ENCODE measurements around the gene GATAD1.
"Not testable (repeated sequence)": the region's sequence is repeated elsewhere in the genome, so short reads cannot be mapped to it uniquely, and the experiment has no call there.

GATAD1 gene, protein sequence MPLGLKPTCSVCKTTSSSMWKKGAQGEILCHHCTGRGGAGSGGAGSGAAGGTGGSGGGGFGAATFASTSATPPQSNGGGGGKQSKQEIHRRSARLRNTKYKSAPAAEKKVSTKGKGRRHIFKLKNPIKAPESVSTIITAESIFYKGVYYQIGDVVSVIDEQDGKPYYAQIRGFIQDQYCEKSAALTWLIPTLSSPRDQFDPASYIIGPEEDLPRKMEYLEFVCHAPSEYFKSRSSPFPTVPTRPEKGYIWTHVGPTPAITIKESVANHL

DNA sequence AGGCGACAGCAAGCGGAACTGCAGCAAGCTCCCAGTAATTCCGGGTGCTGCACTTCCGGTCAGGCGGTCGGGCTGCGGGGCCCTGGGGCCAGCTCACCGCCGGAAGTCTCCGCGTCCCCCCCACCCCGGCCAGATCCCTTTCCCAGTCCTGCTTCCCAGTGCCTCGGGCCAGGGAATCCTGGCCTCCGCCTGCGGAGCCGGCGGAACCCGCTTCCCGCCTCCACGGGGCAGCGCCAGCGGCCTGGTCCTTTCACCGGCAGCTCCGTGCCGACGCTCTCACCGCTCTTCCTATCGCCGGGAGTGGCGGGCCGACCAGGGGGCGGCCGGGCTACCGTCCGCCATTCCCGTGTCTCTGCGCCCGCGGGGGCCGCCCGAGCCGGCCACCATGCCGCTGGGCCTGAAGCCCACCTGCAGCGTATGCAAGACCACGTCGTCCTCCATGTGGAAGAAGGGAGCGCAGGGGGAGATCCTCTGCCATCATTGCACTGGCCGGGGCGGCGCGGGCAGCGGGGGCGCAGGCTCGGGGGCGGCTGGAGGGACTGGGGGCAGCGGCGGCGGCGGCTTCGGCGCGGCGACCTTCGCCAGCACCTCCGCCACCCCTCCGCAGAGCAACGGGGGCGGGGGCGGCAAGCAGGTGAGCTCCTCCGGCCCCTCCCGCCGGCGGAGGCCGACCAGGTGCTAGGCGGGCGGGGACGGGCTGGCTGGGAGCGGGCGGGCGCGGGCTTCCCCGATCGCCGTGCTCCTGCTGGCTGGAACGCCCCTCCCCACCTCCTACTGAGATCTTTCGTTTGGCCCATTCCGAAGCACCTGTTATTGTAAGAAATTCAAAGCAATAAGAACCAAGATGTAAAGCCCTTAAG lies at the start of gene GATAD1:
TSS of gene GATAD1 (plus strand) at position 138 of the 860 bp plus-strand sequence. CDS start at position 386, 248 bp downstream.
- no peak for FAIRE-seq
- peak; percentile 99 for DNase-seq (ENCODE audit: low spot score)

DNA sequence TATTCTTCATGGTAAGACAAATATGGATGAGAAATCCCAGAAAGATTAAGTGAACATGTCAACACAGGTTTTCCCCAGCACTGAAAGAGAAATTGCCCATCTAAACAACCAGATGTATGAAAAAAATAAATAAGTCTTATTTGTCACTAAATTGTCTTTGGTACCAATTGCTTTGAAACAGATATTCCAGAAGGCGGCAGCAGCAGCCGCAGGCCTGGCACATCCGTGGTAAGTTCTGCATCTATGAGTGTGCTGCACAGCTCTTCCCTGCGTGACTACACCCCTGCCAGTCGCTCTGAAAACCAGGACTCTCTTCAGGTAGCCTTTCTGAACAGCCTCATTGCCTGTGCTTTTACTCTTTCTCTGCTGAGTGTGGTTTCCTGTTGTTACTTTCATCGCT lies 49.7 kb upstream of the GATAD1 start:
- no peak for DNase-seq (ENCODE audit: low spot score)

DNA sequence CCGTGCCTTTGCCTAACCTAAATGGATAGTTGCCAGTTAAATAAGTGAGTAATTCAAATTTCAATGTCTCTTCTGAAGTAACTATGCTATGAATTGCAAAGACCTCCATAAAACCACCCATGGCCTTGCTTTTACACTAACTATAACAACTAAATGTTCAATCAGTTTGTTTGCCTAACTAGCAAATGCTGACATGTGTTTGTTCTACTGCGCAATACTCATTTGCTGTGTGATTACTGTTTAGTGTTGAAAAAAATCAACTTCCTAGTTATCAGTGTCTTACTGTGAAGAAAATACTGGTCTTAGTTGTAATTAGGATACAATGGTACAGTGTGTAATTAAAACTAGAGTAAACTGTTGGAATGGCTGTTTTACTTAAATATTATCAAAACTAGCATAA lies 47.3 kb upstream of the GATAD1 start:
- no peak for DNase-seq (ENCODE audit: low spot score)
- FAIRE-seq = no peak

More for the DNA sequence above, 49.7 kb upstream of the GATAD1 start:
- FAIRE-seq = no peak

DNA sequence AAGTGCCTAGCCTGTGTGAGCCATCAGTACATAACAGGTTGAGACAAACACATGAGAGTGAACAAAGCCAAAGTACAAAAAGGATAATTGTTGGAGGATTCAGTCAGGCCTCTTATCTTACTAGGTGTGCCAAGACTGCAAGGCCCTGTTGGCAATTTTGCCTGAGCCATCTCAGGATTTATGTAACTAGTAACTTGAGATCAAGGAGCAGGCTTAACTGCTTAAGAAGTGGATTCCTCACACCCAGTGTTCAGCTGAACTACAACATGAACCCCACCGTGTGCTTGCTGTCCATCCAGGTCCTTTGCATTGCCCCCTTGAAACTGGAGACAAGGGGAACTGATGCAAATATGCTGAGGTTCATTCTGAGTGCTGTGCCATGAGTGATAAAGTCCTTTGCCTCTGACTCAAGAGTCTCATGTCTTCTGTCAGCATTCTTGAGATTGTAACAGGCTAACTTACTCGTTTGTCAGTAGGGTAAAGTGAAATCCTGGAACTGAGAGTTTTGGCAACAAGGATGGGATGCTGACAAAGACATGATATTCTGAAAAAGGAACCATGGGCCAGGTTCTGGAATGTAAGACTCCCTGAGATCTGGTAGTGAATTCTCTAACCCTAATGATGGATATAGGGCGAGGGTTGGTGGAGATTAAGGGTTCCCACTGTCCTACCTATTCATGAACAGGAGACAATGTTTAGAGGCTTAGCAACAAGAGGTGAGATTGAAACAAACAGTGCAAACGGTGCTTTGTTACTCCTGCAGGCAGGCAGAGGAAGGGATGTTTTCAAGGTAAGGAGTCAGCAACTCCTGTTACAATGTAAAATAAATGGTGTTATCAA lies 44.1 kb upstream of the GATAD1 start:
- FAIRE-seq (no peak), DNase-seq (ENCODE audit: low spot score) (no peak)

DNA sequence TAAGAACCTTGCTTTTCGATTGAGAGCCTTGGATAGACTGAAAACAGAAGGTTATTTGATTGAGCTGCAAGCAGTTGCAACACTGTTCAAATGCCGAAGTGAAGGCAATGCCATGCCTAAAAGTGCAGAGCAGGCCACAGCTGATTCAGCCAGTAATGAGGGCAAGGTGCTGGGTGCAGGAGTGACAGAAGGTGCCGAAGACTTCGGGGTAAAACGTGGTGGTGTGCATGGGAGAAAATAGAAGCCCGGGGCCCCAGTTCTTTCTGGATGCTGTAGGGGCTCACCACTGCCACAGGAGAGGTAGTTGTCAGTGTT lies 43.6 kb upstream of the GATAD1 start:
- FAIRE-seq = no peak
- DNase-seq (ENCODE audit: low spot score) = no peak

DNA sequence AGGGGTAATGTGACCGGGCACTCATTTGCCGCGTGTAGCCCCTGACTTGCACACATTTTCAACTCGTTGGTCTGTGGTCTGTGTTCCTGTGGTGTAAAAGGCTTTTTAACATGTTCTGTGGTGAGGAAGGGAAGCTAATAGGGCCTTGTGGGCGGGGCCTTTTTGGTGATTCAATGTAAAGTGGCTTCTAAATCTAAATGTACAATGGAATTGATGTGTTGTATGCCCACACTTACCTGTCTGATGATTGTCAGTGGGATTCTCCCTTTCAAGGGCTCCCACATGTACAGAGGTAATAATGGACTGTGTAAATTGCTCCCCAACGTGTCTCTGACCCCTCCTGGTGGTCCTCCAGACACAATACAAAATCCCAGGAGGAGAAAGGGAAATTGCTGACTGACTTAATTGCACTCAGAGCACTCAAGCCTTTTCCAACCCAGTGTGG lies 43.1 kb upstream of the GATAD1 start:
- DNase-seq (ENCODE audit: low spot score) (no peak), FAIRE-seq (no peak)

DNA sequence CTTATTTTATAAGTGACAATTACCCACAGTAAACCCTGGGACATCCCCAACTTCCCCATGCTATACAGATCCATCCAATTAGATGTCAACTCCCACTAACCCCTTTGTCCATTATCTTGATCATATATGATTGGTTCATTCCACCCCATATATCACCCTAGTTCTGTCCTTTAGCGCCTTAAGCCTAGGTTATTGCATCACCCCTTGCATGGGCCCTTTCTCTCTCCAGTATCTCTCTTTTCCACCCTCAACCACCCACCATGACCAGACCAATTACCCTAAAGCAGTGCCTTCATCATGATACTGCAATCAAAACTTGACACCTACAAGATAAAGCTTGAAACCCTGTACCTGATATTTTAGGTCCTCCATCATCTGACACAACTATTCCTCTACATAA lies 37.9 kb upstream of the GATAD1 start:
- DNase-seq (ENCODE audit: low spot score) = no peak
- no peak for FAIRE-seq

DNA sequence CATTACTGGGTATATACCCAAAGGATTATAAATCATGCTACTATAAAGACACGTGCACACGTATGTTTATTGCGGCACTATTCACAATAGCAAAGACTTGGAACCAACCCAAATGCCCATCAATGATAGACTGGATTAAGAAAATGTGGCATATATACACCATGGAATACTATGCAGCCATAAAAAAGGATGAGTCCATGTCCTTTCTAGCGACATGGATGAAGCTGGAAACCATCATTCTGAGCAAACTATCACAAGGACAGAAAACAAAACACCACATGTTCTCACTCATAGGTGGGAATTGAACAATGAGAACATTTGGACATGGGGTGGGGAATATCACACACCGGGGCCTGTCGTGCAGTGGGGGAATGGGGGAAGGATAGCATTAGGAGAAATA lies 37.1 kb upstream of the GATAD1 start:
- not testable (repeated sequence) for FAIRE-seq

DNA sequence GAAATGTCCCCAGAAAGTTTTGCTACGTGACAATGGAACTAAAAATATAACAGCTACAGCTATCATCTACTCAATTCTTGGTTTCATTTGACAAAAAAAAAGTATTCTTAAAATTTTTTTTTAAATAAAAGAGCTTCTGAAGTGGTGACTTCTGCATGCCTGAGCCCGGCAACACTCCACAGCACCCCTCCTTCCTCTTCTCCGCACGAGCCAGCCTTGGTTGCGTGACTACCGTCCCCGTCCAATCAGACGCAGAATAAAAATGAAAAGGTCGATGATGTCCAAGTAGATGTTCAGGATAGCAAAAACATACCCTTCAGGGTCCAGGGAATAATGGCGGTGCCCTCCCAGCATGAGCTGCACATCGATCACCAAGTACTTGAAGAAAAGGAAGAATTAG lies 34.5 kb upstream of the GATAD1 start:
- no peak for DNase-seq (ENCODE audit: low spot score)
- FAIRE-seq = no peak

More for the DNA sequence above, 37.1 kb upstream of the GATAD1 start:
- not testable (repeated sequence) for DNase-seq (ENCODE audit: low spot score)

DNA sequence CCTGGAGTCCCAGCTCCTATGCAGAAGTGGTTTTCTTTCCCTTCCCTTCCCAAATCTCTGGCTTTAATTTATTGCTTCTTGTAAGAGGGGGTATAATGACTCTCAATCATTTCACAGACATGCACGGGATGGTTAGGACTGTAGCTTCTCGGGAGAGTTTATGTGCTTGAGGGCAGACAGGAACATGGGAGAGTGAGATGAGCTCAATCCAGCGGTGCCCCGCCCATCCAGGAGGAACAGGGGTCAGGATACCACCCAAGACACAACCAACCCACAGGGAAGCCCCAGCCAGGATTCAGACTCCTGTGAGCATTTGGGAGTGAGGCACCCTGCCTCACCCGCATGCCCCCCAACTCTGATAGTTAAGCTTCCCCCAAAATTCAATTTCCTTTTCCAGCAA lies 33.7 kb upstream of the GATAD1 start:
- FAIRE-seq = no peak
- no peak for DNase-seq (ENCODE audit: low spot score)

DNA sequence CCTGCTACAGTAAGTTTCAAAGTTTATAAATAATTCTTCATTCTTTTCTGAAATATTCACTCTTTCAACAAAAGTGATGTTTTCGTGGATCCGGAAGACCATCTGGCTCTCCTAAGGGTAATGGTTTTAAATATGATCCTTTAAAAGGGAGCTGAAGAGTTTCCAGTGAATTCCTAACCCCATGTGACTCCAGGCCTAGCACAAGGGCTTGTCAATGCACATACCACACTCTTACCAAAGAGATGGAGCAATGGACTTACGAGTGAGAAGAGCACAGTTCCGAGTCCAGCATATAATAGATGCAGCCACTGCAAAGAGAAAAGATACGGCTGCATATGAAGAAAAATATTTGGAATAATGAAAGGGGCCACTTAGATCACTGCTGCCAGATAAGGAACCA lies 32.1 kb upstream of the GATAD1 start:
- DNase-seq (ENCODE audit: low spot score) (no peak), FAIRE-seq (no peak)

DNA sequence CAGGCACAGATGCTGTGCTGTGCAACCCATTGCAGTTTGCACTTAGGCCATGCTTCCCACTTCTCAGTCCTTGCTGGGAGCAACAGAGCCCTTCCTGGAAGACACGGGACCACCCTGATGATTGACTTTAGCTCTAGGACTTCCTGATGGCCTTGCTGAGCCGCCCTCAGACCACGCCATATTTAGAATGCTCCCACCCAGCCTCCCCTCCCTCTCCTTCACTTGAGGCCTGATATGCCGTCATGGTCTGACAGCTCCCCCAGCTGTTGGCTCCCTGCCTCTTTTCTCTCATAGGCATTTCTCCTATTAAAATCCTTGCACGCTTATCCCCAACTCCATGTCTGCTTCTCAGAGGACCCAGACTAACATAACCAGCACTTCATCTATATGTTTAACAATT lies 29.4 kb upstream of the GATAD1 start:
- no peak for FAIRE-seq
- DNase-seq (ENCODE audit: low spot score) = no peak

DNA sequence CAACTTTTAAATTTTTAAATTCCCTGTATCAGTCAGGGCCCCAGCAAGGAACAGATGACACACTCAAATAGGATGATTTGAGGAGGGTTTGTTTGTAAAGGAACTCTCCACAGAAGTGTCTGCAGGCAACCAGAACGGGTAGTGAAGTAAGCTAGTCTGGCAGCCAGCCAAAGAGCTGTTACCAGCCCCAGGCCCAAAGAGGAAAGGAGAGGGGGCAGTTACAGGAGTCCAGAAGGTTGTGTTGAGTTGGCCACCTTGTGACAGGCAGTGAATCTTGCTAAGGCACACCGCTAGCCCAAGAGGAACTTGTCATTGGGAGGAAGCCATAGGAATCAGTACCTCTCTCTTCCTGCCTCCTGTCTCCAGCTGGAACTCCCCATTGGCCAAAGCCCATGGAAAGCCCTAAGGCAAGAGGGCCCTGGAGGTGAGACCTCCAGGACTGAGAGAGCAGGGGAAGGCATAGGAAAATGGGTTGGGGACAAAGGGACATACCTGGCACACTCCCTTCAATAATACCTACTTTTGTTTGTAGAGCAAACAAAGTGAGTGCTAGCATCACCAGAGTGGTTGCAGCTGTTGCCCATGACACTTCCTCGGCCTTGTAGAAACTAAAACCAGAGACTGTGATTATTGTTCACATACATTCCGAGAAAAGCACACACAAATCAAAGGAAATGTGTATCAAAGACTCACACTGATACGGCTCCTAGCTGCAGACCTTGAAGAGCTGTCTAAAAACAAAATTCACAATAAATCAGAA lies 25.4 kb upstream of the GATAD1 start:
- no peak for DNase-seq (ENCODE audit: low spot score)
- FAIRE-seq = no peak

DNA sequence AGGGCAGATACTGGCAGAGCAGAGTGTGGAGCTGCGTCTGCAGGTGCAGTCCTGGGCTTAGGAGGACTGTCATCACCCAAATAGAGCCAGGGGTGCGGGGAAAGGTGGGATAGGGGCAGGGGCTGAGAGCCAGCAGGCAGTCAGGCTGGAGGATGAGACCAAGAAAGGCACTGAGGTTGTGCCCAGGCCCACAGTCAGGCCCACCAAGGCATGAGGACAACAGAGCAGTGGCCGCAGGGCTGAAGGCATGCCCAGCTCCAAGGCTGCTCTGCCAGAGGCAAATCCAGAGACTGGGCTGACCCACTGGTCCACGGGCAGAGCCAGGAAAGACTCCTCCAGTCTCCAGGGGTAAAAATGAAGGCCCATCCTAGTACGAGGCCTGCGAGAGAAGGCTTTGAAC lies 24.4 kb upstream of the GATAD1 start:
- FAIRE-seq (no peak), DNase-seq (ENCODE audit: low spot score) (no peak)

DNA sequence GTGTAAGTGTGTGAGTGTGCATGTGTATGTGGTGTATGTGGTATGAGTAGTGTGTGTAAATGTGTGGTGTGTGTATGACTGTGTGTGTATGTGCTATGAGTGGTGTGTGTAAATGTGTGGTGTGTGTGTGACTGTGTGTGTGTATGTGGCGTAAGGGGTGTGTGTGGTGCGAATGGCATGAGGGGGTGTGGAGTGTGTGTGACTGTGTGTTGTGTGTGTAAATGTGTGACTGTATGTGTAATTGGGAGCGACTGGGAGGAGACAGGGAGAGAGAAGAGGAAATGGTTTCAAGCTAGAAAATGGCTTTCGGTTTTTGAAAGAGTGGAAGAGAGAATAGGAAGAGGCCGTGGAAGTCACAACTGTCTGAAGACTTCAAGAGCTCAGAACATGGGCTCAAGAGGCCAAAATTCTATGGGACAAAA lies 23.6 kb upstream of the GATAD1 start:
- FAIRE-seq = no peak
- DNase-seq (ENCODE audit: low spot score) = no peak

DNA sequence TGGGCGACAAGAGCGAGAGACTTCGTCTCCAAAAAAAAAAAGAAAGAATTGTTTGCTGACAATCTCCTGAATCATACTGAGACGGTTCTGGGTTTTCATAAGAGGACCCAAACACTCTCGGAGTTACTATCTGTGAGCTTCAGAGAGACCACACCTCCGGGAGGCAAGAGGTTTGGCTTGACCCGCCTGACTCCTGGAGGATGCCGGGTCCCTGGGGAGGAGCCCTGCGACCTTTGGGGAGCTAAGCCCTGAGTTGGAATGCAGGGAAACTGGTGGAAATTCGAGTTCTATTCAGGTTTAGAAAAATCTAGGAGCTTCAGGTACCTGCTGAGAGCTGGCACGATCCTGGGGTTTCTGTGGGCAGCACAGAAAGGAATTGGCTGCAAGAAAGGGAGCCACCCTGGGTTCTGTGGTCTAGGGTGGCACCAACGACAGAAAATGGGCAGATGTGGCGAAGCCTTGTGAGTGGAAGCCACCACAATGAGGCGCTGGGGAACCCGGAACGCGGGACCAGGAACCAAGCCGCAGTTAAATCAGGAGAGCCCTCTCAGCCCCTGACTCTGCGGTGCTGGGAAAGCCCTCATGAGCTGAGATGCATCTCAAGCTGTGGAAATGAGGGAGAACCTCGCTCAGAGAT lies 21.9 kb upstream of the GATAD1 start:
- FAIRE-seq = no peak

DNA sequence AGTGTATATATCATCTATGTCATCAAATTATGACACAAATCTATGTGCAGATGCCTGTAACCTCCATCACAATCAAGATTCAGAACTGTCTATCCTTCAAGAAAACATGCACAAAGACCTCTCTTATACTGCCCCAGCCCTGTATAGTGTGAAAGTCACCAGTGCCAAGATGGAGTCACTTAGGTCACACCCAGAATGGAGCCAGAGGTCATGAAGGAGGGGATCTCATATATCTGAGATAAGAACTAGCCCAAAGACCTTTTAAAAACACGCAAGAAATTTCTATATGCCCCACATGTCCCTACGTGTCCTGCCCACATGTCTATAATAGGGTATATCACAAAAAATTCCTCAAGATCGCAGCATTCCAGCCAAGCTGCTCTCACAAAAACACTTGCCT lies 20.1 kb upstream of the GATAD1 start:
- DNase-seq (ENCODE audit: low spot score) (no peak), FAIRE-seq (no peak)

More for the DNA sequence above, 21.9 kb upstream of the GATAD1 start:
- peak; percentile 61 for DNase-seq (ENCODE audit: low spot score)

DNA sequence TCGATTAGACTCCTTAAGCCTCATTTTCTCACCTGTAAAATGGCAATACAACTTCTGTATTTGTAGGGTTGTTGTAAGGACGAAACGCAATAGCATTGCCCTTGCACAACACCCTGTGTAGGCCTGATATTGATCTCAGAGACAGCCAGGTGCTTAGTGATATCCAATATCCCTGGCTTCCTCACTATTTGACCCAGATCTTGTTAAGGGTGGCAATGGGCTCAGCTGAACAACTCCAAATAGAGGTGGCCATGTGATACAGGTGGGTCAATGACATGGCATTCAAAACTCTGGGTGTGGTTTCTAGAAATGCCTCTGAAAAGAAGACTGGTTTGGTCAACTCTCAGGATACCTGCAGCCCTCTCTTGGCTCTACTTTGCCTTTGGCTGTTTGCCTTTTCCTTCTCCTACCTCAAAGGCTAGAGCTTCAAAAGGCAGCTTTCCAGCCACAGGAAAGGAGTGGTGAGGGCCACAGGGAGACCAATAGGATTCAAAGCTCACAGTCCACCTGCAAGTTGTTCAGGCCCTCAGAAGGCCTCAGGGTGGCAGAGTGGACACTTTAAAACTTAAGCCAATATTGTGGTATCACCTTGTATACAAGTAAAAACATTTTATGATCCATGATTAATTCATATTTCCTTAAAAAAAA lies 14.9 kb upstream of the GATAD1 start:
- no peak for FAIRE-seq
- DNase-seq (ENCODE audit: low spot score) = no peak

DNA sequence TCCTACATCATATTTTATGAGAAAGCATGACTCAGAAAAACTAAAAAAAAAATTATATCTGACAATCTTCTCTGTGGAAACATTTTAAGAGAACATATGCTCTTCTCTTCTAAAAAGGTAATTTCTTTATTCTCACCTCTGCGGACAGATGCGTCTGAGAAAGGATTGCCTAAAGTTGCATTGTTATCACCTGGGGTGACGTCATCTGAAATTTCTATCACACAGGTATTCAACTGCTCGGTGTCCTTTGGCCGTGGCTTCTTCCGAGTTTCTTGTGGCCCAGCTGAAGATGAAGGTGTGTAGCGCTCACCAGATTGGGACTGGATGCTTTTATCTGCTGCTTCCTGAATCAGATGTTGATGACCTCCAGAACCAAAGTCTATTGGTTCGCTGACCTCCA lies 14.3 kb upstream of the GATAD1 start:
- FAIRE-seq (no peak), DNase-seq (ENCODE audit: low spot score) (no peak)

DNA sequence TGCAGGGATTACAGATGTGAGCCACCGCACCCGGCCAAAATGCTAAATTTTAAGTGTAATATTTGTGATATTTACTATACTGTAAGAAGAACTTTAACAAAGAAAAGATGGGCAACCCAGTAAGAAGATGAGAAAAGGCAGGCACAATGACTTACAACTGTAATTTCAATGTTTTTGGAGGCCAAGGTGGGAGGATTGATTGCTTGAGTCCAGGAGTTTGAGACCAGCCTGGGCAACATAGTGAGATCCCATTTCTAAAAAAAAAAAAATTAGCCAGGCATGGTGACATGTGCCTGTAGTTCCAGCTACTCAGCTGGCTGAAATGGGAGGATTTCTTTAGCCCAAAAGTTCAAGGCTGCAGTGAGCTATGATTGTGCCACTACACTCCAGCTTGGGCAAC lies 11.7 kb upstream of the GATAD1 start:
- DNase-seq (ENCODE audit: low spot score) (no peak), FAIRE-seq (no peak)

Data from urothelium cell line (cell line).